ENCODE results near the gene CERS5.

DNA sequence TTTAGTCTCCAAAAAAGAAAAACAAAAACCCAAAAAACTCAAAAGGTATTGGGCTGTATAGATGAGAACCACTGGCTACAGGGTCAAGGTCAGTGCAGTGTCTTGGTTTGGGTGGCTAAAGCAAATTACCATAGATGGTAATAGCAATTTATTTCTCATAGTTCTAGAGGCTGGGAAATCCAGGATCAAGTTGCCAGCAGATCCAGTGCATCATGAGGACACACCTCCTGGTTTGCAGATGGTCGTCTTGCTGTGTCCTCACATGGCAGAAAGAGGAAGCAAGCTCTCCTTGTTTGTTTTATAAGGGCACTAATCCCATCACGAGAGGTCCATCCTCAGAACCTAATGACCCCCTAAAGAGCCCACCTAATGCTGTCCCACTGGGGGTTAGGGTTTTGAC, 44.0 kb downstream of the CERS5 start:
- TF ChIP-seq, protein P1, sequence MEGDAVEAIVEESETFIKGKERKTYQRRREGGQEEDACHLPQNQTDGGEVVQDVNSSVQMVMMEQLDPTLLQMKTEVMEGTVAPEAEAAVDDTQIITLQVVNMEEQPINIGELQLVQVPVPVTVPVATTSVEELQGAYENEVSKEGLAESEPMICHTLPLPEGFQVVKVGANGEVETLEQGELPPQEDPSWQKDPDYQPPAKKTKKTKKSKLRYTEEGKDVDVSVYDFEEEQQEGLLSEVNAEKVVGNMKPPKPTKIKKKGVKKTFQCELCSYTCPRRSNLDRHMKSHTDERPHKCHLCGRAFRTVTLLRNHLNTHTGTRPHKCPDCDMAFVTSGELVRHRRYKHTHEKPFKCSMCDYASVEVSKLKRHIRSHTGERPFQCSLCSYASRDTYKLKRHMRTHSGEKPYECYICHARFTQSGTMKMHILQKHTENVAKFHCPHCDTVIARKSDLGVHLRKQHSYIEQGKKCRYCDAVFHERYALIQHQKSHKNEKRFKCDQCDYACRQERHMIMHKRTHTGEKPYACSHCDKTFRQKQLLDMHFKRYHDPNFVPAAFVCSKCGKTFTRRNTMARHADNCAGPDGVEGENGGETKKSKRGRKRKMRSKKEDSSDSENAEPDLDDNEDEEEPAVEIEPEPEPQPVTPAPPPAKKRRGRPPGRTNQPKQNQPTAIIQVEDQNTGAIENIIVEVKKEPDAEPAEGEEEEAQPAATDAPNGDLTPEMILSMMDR (IDR thresholded peaks at IDR 0.05) = no peak
- TF ChIP-seq POLR2A (IDR thresholded peaks at IDR 0.05) = no peak
